HG03342 (cell line): ENCODE measurements around the gene IFT81.
"Not testable (repeated sequence)": the region's sequence is repeated elsewhere in the genome, so short reads cannot be mapped to it uniquely, and the experiment has no call there.

ENCODE experiments used
- ATAC-seq: cut with Tn5 transposase; IDR thresholded peaks from one replicate; pipeline ENCODE4 v1.9.1; 2021; ENCODE audit warnings: mild to moderate bottlenecking, moderate library complexity; ENCODE audit not compliant: unreplicated experiment

IFT81 gene

DNA sequence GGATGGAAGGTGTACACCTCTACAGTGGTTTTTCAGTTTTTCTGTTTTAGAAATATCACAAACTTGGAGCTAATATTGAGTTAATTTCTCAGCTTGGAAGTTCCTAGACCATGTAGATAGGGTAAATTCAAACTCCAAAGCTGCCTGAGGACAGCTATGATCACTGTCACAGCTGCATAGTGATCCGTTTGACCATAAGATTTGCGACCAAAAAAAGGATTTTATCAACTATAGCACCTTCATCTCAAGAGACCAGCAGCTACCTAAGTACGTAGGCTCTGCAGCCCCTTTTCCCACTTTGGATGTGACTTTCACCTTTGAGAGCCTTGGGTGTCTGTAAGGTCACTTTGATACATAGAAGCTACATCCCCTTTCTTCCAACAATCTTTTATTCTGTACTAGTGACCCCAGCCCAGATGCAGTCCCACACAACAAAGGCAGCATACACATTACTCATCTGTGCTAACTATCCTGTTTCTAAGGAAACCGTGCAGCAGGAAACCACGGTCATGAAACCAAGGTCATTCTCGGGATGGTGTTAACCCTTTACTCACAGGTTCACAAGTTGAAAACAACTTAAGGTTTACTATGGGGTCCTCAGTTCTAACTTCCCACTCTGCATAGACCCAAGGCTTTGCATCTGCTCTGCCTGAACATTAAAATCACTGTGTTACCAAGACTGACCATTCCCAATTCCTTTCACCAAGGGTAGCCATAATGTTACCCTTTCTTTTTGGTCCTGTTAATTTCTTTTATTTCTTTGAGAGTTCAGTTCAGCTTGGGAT is 75.4 kb downstream of the IFT81 start:
- no peak for ATAC-seq

DNA sequence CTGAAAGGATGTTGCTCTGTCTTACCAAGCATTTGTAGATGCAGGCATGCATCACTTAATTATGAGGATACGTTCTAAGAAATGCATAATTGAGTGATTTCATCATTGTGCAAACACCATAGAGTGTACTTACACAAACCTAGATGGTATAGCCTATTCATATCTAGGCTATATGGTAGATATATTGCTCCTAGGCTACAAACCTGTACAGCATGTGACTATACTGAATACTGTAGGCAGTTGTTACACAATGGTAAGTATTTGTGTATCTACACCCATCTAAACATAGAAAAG is 75.9 kb downstream of the IFT81 start:
- ATAC-seq, result no peak

GRCh38 chr12:110201995-110202394 is 77.8 kb downstream of the IFT81 start:
- no peak for ATAC-seq

DNA sequence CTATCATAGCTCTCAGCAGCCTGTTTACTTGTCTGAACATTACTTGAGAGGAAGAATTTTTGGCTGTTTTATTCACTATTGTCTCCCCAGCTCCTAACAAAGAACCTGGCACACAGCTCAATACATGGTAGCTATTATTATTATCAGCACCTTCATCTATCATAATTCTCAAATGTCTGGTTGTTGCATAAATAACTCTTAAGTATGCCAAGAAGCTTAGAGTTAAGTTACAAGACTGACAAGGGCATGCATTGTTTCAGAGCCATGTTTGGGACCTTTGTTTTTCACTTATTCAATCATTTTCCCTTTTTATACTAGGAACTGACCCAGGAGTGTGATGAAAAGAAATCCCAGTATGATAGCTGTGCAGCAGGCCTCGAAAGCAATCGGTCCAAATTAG is 79.4 kb downstream of the IFT81 start:
- no peak for ATAC-seq

DNA sequence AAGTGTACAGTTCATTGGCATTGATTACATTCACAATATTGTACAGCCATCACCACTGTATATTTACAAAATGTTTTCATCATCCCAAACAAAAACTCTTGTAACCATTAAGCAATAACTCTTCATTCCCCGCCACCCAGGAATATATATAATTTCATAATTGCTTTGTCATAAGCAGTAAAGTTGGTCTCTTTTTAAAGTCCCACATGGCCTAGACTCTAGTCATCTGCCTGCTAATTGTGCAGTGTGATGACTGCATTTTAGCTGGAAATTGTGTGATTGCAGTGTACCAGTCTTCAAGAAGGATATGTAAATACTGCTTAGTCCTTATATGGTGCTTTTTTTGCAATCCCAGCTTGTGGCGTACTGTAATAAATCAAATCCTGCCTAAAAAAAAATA is 81.8 kb downstream of the IFT81 start:
- ATAC-seq, result no peak

GRCh38 chr12:110211639-110212536 is 87.7 kb downstream of the IFT81 start:
- ATAC-seq, result not testable (repeated sequence)

DNA sequence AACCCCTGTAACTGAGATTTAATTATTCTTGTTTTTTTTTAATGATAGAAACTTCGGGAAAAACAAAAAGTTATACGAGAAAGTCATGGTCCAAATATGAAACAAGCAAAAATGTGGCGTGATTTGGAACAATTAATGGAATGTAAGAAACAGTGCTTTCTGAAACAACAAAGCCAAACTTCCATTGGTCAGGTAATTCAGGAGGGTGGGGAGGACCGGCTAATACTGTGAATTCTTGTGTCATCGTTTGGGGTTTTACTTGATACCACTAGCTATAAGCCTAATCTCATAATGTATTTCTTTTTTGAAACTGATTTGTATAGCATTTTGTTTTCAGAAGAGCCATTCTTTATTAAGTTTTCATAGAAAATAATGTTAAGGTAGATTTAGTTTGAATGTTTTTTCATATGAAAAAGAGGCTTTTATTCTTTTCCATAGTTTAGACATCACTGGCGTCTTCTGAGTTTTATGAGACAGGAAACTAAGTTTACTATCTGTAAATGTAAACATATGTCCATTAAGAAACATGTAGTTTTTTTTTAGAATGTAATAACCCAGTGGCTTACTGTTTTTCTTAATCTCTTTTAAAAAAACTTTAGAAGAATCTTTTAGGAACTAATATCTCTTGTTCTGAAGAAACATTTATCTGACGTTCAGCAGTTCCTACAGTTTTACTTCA is 94.0 kb downstream of the IFT81 start:
- ATAC-seq, result no peak

DNA sequence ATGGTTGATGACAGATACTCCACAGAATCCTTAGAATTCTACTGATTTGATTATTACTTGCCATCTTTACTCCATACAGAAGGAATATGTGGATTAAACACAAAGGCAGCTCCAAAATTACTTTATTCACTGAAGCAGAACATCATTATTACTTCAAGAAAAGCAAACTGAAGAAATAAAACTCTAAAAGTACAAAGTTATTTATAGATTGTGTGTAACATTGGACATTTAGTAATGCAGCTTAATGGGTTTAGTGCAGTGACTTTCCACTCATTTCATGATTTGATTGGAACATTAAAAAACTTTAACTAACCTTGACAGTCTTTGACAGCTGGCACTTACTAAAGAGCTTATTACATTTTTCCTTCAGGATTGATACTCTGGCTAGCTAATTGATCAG is 97.9 kb downstream of the IFT81 start:
- ATAC-seq, result no peak

GRCh38 chr12:110222433-110222832 is 98.3 kb downstream of the IFT81 start:
- no peak for ATAC-seq

DNA sequence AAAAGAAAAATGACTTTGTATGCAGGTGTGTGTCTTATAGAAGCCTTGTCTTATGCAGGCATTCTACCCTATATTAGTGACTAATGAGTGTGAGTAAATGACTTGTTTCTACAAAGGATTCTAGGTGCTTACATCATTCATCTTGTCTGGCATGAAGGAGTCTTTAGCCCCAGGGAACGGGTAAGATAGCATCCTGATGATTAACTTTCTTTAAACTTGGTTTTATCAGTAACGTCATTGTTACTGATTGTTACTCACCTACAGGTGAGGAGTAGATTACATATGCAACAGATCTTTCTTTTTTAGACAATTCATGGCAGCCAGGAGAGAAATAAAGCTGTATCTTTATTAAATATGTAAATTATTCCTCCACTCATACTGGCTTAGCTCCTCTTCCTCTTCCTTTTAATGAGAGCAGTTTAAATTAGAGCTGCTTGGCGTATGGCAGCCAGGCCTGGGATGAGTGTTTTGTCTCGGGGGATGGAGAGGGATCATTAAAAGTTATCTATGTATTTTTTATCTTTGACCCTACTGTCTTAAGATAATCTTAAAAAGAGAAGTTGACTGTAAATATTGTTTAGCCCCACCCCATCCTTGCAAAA is 99.7 kb downstream of the IFT81 start:
- no peak for ATAC-seq

GRCh38 chr12:110224379-110225304 is 100.5 kb downstream of the IFT81 start:
- ATAC-seq, result no peak

DNA sequence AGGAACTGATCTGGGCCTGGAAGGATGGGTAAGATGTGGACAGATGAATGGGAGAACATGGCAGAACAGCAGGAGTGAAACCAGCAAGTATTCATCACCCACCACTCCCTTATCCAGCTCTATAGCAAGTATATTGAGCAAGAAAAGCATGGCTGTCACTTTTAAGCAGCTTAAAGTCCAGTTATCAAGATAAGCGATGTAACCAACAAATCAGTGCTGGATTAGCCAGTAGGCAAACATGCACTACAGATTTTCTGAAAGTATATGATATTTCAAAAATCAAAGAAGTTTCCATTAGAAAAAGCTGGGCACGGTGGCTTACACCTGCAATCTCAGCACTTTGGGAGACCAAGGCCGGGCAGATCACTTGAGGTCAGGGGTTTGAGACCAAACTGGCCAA is 103.0 kb downstream of the IFT81 start:
- no peak for ATAC-seq

GRCh38 chr12:110228348-110228747 is 104.2 kb downstream of the IFT81 start:
- ATAC-seq, result not testable (repeated sequence)

DNA sequence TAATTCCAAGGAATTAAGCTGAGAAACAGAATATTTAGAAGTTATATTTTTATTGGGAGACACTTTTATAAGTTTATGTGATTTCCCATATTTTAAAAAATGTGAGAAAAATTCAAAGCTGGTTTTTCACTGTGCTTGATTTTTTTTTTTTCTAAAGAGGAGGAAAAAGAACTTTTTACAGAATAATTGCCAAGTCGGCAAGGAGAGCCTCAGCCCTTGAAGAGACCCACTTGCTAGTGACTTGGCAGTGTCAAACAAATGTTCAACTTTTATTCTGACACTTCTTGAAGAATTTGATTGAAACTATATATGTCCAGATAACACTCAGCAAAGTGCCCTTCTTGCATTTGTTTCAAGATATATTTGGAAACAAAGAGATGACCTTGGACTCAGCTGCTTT is 104.6 kb downstream of the IFT81 start:
- no peak for ATAC-seq

GRCh38 chr12:110229409-110229808 is 105.3 kb downstream of the IFT81 start:
- ATAC-seq, result no peak

GRCh38 chr12:110230655-110231054 is 106.5 kb downstream of the IFT81 start:
- no peak for ATAC-seq

DNA sequence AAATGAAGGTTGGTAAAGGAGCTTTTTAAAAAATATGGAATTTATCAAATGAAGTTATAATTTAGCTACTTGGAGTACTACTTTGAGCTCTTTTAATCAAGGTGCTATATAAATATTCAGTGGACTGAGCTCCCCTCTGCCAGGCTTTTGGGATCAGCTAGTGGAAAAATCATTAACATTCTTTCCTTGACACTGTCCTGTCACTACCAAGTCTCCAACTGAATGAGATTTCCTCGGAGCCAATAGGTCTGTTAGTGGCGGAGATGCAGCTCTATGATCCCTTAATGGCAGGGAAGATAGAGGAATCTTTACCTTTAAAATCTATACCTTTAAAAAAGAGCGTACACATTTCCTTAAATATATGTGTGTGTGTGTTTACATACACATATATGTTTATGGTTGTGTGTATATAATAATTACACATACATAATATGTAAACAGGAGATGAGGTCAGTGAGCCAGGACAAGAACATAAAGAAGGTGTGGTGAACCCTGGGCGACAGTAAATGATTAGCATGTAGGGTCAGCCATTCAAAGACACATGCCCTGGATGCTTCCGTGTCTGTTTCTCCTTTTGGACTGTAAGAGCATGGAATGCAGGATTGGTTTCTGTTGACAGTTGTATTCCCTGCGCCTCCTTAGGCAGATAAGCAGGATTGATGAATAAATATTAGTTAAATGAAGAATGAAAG is 109.2 kb downstream of the IFT81 start:
- no peak for ATAC-seq

DNA sequence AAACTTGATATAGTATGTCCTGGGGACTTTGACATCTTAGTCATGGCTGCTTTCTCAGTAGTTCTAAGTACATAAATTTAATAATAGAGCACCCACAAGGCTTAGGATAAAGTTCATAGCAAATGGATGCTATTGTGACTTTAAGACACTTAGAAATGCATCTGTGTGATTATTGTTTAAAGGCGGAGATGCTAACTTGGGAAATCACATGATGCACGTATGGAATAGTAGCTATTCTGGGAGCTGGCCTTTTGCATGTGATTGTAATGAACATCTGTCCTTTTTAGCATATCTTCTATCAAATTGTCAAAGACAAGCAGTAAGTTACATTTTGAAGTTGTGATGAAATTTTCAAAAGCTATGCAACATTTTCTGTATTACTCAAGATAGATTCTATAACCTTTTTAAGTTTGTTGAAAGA is 110.2 kb downstream of the IFT81 start:
- ATAC-seq, result no peak

DNA sequence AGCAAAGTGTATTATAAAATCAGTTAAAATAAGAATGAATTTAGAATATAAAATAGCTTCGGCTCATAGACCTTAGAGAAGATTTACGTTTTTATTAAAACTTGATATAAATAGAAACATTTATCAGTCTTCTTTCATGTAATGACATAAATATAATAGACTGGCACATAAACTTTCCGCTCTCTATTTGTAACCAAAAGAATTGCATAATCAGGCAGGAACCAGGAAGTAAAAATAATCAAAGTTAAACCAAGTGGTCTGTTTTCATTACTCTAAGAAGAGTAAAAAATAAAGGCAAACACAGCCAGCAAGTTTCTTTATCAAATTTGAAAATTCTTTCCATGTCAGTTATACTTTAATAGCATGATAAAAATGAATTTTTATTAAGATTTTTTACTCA is 110.6 kb downstream of the IFT81 start:
- no peak for ATAC-seq

DNA sequence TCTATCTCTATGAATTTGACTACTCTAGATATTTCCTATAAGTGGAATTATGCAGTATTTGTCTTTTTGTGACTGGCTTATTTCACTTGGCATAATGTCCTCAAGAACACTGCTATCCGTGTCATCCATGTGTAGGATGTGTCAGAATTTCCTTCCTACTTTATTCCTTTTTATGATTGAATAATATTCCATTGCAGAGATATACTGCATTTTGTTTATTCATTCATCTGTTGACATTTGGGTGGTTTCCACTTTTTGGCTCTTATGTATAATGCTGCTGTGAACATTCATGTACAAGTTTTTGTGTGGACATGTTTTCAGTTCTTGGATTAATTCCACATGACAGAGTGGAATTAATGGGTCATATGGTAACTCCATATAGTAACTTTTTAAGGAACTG is 111.2 kb downstream of the IFT81 start:
- no peak for ATAC-seq
